Stimulated activated CD4-positive, alpha-beta T cell treated with anti-CD3 and anti-CD28 coated beads, Interleukin-15, amount 100 ng/mL, for 48 hours (primary cell): ENCODE measurements around the gene XPA.
"Not testable (repeated sequence)": the region's sequence is repeated elsewhere in the genome, so short reads cannot be mapped to it uniquely, and the experiment has no call there.

Experiments
- DNase-seq, 2 donors: peaks; one replicate each; pipeline ENCODE4 v3.0.0-alpha.2; 2020; ENCODE audit warnings: low read depth in 2 of 2

XPA gene

GRCh38 chr9:97696803-97697601 is at the start of gene XPA:
Gene XPA, minus strand, starts transcription at chr9:97697340. Its CDS starts 48 bp downstream, at chr9:97697292.
- DNase-seq = peak; percentile 92 to 96

DNA sequence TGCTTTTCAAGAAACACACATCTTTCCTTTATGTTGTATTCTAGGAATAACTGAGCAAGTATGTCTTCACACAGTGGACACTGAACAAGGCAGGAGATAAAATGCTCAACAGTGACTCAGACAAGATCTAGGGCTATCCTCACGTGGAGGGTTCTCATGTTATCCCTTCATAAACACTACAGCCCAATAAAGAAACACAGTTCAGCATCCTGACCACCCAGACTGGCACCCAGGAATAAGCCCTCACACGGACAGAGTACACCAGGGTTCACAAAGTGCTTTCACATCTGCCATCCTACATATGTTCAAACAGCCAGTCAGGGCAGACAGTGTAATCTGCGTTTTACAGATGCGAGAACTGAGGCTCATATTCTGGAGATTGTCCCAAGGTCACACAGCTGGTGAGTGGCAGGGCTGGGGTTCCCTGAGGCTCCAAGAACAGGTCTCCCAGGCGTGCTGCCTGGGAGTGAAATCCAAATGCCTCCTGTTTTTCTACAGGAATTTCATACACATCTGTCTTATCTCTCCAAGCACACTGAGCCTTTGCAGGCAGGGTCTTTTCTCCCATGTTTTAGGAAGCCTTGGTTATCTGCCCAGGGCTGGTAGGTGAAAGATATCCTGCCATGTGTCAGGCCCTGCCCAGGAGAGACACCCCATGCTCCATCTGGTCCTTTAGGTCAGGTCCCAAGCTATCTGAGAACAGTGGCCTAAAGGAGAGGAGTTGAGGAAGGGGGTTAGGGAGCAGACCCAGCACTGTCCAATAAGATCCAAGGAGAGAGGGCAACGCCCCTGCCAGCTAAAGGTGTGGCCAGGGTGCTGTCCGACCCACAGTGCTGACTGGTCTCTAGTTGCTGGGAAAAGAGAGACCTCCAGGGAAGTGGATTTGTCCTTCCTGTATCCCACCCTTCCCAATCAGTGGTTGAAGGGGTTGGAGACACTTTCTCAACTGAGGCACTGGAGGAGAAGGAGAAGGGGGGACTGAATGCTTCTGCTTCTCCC is 47.9 kb upstream of the XPA start:
- no peak for DNase-seq

DNA sequence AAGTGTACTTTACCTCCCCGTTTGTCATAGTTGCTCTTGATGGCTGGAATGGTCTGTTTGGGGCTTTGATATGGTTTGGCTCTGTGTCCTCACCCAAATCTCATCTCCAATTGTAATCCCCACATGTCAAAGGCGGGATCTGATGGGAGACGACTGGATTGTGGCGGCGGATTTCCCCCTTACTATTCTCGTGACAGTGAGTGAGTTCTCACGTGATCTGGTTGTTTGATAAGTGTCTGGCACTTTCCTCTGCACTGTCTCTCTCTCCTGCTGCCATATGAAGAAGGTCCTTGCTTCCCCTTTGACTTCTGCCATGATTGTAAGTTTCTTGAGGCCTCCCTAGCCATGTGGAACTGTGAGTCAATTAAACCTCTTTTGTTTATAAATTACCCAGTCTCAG is 46.9 kb upstream of the XPA start:
- DNase-seq = not testable (repeated sequence)

GRCh38 chr9:97742545-97742944 is 45.4 kb upstream of the XPA start:
- DNase-seq = no peak

DNA sequence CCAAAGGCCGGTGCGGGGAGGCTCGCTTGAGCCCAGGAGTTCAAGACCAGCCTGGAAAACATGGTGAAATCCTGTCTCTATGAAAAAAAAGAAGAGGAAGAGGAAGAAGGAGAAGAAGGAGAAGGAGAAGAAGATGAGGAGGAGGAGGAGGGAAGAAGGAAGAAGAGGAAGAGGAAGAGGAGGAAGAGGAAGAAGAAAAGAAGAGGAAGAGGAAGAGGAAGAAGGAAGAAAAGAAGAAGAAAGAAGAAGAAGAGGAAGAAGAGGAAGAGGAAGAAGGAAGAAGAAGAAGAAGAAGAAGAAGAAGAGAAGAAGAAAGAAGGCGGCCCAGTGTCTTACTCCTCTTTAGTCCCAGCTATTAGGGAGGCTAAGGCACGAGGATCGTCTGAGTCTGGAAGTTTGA is 44.8 kb upstream of the XPA start:
- DNase-seq = no peak

- DNase-seq = peak; percentile 4 to 5
These were observed 44.0 kb upstream of the XPA start for GRCh38 chr9:97740848-97741821.

DNA sequence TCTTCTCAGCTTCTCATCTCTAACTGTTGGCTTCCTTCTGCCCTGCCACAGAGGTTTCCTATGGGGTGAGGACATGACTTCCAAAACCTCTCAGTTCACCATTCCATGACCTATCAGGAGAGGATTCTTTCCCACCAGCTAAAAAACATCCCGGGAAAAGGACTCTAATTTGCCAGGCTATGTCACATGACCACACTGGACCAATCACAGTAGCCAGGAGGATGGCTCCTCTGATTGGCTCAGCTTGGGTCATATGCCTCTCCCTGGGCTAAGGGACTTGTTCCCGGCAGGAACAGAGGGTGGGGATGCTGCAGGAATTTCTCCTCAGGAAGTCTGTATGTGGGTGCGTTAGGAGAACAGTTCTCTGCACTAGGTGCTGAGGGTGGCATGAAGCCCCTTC is 40.3 kb upstream of the XPA start:
- DNase-seq = no peak

DNA sequence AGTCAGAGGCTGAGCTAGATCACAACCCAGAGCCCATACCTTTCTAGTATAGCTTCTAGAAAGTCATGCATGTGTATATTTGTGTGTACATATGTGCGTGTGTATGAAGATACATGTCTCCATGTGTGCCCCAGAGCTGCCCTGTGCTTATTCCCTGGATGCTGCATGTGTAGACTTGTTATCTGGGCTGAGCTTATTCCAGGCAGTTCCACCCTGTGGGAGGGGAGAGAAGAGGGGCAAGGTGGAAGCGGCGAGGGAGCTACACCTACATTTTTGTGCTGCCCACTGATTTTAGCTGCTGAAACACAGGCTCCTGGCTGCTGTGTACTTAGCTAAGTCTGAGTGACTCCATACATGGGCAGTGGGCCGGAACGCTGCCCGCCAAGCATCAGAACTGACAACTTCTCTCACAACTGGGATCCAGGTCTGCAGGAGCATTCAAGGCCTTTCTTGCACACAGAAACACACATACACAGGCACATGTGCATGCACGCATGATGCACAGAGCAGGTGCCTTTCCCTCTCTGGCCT is 38.0 kb upstream of the XPA start:
- no peak for DNase-seq

DNA sequence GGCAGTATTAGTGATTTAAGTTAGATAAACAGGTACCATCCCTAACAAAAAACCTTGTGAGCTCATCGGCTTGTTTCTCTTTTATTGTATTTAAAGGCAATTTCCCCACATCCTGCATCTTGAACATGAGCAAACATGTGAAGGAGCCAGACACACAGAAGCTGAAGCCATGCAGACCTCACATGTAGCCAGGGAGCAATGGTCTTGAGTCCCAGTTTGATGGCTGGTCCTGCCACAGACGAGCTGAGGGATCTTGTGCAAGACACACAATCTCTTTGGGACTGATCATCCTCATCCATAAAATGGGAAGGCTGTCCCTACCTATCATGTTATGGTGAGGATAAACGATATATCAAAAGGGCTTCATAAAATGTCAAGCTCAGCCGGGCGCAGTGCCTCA is 29.6 kb upstream of the XPA start:
- no peak for DNase-seq

DNA sequence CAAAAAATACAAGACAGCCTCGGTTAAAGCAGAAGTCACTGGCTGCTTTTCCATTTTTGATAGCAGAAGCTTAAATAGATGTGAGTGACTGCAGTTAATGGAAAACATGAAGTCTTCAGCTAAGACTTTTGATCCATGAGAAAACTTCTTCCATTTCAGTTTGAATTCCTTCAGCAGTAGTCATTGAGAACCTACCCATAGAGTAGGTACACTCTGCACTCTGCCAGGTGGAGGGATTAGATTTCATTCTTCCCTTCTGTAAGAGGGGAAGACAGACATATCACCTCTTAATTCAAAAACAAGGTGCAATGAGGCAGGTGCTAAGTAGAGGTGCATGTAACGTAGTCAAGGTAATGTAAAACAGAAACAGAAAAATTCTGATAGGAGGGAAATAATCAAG is 26.7 kb upstream of the XPA start:
- no peak for DNase-seq

DNA sequence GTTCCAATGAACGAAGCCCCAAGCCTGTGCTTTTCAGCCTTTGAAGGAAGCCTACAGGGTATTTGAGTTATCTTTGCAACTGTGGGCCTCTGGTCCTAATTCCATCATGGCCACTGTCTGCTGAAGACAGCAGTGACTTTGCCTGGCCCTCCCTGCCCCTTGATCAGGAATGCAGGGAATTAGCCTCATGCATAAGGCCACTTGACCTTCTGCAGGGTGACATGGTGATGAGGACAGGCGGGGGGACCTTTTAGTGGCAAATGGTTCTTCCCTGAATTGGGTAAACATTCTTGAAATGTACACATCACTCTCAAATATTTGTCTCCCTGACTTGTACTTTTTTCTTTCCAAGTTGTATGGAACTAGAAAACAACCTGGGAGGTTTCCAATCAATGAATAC is 25.2 kb upstream of the XPA start:
- no peak for DNase-seq

GRCh38 chr9:97721396-97721795 is 24.3 kb upstream of the XPA start:
- DNase-seq = no peak

DNA sequence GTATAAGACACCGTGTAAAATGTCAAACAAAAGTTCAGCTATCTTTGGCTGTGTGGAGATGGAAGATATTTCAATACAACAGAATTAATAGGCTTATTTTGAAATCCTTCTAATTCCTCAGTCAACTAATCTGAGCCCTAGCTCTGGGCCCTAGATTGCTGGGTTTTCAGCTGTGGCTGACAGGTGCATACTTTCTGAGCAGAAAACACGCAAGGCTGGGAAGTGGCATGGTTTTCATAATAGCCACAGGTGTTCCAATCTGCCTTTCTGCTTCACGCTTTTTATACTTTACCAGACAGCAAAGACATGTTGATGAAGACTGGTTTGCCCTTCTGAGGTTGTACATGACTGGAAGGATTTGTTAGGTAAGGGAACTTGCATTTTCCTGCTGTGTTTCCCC is 20.7 kb upstream of the XPA start:
- no peak for DNase-seq

DNA sequence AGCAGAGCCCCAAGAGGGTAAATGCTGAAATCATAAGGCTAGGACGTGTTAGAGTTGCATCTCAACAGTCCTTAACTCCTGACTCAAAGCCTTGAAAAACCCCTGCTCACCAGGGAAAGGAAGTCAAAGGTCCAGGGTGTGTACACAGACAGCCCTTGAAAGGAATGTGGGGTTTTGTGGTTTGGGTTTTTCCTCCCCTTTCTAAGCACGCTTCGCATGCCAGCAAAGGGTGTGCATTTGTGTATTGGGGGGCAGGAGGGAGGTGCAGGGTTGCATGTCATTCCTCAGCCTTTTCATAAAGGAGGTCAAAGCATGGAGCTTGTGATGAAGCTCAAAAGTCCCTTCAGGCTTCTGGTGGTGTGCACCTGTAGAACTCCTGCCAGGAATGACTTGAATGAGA is 17.3 kb upstream of the XPA start:
- DNase-seq = no peak

- no peak for DNase-seq
These were observed 14.1 kb upstream of the XPA start for GRCh38 chr9:97711223-97711626.

DNA sequence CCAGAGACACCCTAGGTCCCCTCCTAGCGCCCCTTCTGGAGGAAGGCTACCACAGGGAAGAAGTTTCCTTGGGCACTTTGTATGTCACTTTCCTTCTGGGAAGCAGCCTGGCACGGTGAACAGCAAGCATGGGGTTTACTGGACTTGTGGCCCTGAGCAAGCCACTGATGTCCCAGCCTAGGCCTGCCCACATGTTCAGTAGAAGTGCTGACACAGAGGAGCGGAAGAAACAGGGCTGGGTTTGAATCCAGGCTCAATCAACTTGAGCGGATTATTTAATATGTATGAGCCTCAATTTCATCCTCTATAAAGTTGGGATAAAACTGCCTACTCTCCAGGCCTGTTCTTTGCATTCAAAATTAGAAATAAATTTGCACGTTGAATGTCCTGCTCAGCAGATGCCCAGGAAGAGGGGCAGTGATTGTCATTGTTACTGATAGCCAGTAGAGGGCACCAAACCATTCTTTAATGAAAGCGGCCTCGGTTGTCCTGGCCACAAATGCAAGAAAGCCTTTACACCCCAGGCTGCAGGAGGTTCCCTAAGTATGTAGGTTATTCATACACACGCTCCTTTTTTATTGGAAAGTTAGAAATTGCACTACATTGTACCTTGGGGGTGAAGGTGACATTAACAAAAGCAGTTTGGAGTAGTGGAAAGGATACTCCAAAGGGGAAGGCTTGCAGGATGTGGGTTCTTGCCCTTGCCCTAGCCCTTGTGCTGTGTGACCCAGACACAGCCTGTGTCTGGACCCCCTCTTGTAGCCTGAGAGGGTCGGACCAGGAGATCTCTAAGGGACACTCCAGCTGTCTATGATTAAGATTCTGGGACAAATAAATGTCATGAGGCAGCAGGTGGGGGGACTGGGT is 13.4 kb upstream of the XPA start:
- DNase-seq = peak; percentile 24 to 25

DNA sequence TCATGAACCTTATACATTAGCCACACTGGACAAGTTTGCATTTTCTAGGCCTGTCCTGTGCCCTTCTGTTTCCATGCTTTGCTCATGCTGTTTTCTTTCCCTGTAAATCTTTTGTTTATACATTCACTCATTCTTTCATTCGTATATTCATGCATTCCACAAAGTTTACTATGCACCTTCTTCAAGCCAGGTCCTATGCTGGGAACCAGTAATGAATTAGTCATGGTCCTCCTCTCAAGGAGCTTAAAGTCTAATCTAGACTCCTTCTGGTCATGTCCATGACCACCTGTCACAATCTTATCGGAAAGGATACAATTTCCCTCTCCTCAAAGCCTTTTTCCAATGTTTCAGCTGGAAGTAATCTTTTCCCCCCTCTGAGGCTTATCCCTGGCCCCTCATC is 9.1 kb upstream of the XPA start:
- DNase-seq = no peak

DNA sequence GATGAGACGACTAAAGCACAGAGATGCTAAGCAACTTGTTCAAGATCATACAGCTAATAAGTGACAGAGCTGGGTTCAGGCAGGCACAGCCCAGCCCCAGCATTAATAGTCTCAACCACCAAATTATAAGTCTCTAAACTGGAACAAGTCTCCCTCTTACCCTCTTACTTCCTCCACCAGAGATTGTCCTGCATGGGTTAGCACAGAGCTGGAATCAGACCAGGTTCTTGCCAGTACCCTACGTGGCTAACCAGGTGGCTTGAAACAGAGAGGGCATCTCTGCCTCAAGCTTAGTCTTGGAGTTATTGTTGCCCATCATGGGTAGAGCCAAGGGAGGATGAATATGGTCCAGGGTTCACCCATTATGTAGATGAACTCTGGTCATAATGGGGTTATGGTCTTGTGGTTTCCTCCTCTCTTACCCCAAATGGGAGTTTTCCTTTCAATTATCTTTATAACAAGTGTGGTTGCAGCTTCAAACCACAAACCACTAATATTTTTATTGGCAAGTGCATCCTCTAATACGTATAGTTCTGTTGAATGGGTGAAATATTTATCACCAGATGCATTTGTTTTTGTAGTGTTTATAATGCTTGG is 8.3 kb upstream of the XPA start:
- no peak for DNase-seq

GRCh38 chr9:97704851-97705250 is 7.7 kb upstream of the XPA start:
- no peak for DNase-seq

DNA sequence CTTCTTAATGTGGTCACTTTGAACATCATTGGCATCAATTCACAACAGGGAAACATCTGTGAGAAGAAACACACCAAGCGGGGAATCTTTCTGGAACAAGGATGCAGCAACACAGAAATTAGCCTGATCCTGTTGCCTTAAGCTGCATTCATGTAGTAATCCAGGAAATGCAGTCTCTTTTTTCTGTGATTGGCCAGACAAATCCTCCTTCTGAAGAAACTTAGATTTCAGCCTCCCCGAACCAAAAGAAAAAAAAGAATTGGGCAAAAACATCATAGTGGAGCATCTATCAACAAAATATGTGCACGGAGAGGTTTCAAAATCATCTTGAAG is 7.2 kb upstream of the XPA start:
- no peak for DNase-seq
